Endothelial cell (in vitro differentiated cells): Measurements from ENCODE around the gene CMSS1. TPM values are rescaled to one million over a fixed set of nuclear protein-coding genes. Genes with fewer than 3 reads are reported as not detected.

Source experiments
- DNase-seq: peaks from one replicate; pipeline ENCODE4 v3.0.0; 2021; ENCODE audit warnings: low spot score
- H3K27ac Mint-ChIP-seq: one replicate; pipeline ENCODE4 v1.8.0; 2021; ENCODE audit warnings: mixed read lengths, inconsistent platforms; ENCODE audit not compliant: unreplicated experiment
- H3K27me3 Mint-ChIP-seq: one replicate; pipeline ENCODE4 v1.8.0; 2021; ENCODE audit warnings: mild to moderate bottlenecking, moderate library complexity, mixed read lengths, inconsistent platforms; ENCODE audit not compliant: unreplicated experiment
- H3K36me3 Mint-ChIP-seq: one replicate; pipeline ENCODE4 v1.8.0; 2021; ENCODE audit warnings: mild to moderate bottlenecking, low read depth, mixed read lengths, inconsistent platforms; ENCODE audit not compliant: unreplicated experiment
- H3K4me1 Mint-ChIP-seq: one replicate; pipeline ENCODE4 v1.8.0; 2021; ENCODE audit warnings: mild to moderate bottlenecking, mixed read lengths, inconsistent platforms; ENCODE audit not compliant: unreplicated experiment
- H3K4me3 Mint-ChIP-seq: one replicate; pipeline ENCODE4 v1.8.0; 2021; ENCODE audit warnings: mild to moderate bottlenecking, mixed read lengths, inconsistent platforms; ENCODE audit not compliant: unreplicated experiment
- H3K9me3 Mint-ChIP-seq: one replicate; pipeline ENCODE4 v1.8.0; 2021; ENCODE audit warnings: mixed read lengths, inconsistent platforms; ENCODE audit not compliant: unreplicated experiment
- total RNA-seq: library from RNA; stranded (reverse); fragmentation: NEBNext Ultra II Directional; extraction: Animal tissue kit (Norgen Biotek cat#: 25700); gene quantifications from one replicate; pipeline ENCODE4 v1.2.1, GENCODE V29; 2021; ENCODE audit not compliant: unreplicated experiment
- TF ChIP-seq, protein P1 (sequence below): fragments of 200-600 bp; sonication (generic); IDR thresholded peaks from one replicate; pipeline ENCODE4 v1.5.0; 2021; ENCODE audit warnings: antibody characterized with exemption; ENCODE audit not compliant: unreplicated experiment

The CMSS1 gene
- total RNA-seq, 1 donor from 2014 or later = 25.8 TPM

DNA sequence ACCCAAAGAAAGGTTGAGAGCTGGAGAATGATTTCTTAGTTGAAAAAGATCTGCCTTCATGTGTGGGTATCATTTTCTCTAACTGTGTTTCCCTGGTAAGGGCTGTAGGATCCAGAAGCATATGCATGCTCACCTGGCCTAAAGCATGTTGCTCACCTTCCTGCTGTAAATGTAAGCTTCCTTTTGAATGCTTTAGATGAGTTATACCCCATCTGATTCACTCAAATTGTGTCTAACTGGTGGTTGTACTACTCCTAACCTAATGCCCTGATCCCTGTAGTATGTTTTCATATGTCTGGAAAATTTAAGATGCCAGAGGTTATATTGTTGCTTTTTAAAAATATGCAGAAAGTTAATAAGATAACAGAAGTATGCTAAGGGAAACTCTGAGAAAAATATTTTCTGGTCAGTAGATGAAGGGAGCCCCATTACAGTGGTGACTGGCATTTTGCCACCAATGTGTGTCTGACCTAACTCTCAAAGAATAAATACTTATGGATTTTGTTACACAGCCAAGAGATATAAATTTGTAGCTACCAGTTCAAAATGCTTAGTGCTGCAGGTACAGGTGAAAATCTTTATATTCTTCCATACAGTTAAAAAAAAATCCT, 289.0 kb downstream of the CMSS1 start:
- TF ChIP-seq, protein P1, sequence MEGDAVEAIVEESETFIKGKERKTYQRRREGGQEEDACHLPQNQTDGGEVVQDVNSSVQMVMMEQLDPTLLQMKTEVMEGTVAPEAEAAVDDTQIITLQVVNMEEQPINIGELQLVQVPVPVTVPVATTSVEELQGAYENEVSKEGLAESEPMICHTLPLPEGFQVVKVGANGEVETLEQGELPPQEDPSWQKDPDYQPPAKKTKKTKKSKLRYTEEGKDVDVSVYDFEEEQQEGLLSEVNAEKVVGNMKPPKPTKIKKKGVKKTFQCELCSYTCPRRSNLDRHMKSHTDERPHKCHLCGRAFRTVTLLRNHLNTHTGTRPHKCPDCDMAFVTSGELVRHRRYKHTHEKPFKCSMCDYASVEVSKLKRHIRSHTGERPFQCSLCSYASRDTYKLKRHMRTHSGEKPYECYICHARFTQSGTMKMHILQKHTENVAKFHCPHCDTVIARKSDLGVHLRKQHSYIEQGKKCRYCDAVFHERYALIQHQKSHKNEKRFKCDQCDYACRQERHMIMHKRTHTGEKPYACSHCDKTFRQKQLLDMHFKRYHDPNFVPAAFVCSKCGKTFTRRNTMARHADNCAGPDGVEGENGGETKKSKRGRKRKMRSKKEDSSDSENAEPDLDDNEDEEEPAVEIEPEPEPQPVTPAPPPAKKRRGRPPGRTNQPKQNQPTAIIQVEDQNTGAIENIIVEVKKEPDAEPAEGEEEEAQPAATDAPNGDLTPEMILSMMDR = no peak
- H3K9me3 Mint-ChIP-seq = no peaks in the 10 kb centered on the region
- H3K36me3 Mint-ChIP-seq = no peaks in the 10 kb centered on the region
- no peak overlapping the region for H3K27ac Mint-ChIP-seq
- no peak overlapping the region for H3K4me3 Mint-ChIP-seq
- H3K4me1 Mint-ChIP-seq = peaks cover 6% of the 10 kb centered on the region
- H3K27me3 Mint-ChIP-seq = no peaks in the 10 kb centered on the region
- DNase-seq = no peak

DNA sequence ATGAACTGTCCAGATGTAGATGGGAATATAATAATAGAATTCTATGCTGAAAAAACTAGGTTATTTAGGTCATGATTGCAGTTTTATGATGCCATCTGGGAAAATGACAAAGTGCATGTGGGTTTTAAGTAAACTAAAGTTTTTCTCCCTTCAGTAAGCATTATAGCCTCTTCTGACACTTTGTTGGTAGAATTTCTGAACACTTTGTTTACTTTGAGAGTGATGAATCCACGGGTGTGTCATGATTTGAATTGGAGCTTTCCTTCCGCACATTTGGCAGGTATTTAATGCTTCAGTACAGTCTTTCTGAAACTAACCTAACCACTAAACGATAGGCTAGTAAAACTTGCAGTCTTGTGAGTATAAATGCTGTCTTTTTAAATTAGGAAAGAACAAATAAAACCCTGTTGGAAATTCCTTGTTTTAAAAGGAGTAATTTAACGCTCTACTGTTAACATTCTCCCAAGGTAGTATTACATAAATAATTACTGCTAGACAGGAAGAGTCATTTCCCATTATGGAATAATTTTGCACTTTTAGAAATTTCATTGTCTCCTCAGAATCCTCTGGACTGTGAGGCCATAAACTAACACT, 289.7 kb downstream of the CMSS1 start:
- H3K36me3 Mint-ChIP-seq = no peaks in the 10 kb centered on the region
- no peak overlapping the region for H3K4me3 Mint-ChIP-seq
- H3K4me1 Mint-ChIP-seq = peaks cover 6% of the 10 kb centered on the region
- no peaks in the 10 kb centered on the region for H3K9me3 Mint-ChIP-seq
- TF ChIP-seq, protein P1 = no peak
- H3K27me3 Mint-ChIP-seq = no peaks in the 10 kb centered on the region
- no peak overlapping the region for H3K27ac Mint-ChIP-seq
- DNase-seq = no peak

DNA sequence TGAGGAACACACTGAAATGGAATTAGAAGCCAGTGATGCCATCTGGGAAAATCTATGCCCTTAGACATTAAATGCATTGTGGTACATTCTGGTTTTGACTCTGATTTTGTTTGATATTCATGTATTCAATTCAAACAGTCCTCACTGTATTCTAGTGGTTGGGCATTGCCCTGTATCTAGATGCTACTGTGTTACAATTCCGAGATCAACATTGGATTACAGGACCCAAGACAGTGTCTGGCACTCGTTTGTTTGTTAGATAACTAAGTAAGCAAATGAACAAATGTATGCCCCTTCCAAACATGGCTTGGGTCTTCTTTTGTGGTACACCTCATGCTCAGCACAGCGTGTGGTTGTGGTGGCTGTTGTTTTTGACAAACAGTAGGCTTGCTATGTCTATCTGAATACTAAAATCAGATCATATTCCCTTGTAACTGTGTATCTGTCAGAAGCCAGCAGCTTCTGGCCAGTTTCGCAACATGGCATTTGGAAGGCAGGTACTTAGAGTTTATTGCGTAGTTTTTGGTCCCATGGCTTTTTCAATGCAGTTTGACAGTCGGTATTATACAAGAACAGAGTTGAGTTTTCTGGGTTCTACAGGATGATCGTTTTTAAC, 290.9 kb downstream of the CMSS1 start:
- TF ChIP-seq, protein P1 = no peak
- H3K9me3 Mint-ChIP-seq = no peaks in the 10 kb centered on the region
- no peaks in the 10 kb centered on the region for H3K36me3 Mint-ChIP-seq
- no peak overlapping the region for H3K4me3 Mint-ChIP-seq
- no peak for DNase-seq
- H3K27me3 Mint-ChIP-seq = no peaks in the 10 kb centered on the region
- no peak overlapping the region for H3K27ac Mint-ChIP-seq
- peaks cover 6% of the 10 kb centered on the region for H3K4me1 Mint-ChIP-seq

DNA sequence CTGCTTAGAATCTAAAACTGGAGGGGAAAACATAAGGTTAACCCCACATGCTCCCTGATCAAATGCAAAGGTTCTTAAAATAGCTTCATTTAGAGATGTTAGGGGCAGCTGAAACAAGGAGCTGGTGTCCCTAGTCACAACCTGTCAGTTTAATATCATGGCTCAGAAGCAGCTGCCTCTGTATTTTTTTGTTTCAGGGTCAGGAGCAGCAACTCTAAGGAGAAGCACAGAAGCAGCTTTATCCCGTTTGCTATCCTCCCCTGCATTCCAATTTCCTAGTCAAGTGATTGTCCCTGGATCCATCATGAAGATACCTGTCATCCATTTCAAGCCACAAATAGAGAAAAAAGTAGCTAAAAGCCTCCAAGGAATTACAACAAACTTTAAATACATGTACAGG, 292.5 kb downstream of the CMSS1 start:
- peaks cover 3% of the 10 kb centered on the region for H3K4me1 Mint-ChIP-seq
- no peak overlapping the region for H3K4me3 Mint-ChIP-seq

More for the DNA sequence above, 292.5 kb downstream of the CMSS1 start:
- Mint-ChIP-seq H3K36me3 (no peaks in the 10 kb centered on the region), H3K27ac (no peak overlapping the region), H3K9me3 (no peaks in the 10 kb centered on the region), H3K27me3 (no peaks in the 10 kb centered on the region)
- TF ChIP-seq, protein P1 = no peak
- no peak for DNase-seq
